ENCODE measurements around the gene SMYD3. TPM values are rescaled to one million over a fixed set of nuclear protein-coding genes. Genes with fewer than 3 reads are reported as not detected.

The SMYD3 gene
- total RNA-seq, 1 donor from 2014 or later: 80.8 TPM

DNA sequence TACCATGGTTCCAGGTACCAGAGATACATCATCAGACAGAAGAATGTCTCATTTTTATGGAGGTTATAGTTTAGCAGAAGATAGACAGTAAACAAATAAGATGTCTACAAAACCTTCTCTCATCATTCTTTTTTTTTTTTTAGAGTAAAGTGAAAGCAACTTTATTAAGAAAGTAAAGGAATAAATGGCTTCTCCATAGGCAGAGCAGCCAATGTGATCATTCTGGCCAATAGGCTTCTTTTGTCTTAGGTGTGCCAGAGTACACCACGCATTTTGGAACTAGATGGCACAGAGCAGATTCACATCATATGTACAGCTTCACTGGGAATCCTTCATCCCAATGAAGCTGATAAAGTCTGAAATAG lies 428.2 kb downstream of the SMYD3 start:
- Mint-ChIP-seq H3K27ac (ENCODE audit: unreplicated experiment) (no peak overlapping the region), H3K4me3 (ENCODE audit: unreplicated experiment) (no peak overlapping the region), H3K4me1 (ENCODE audit: low read depth, unreplicated experiment) (peaks cover 12% of the 10 kb centered on the region), H3K9me3 (ENCODE audit: unreplicated experiment) (peaks cover 7% of the 10 kb centered on the region), H3K36me3 (ENCODE audit: low read depth, unreplicated experiment) (peaks cover 5% of the 10 kb centered on the region), H3K27me3 (ENCODE audit: low read depth, unreplicated experiment) (no peaks in the 10 kb centered on the region)
- no peak overlapping the region for H3K4me2 ChIP-seq (ENCODE audit: low read length)
- DNase-seq (ENCODE audit: low read depth) (no peak), FAIRE-seq (no peak)
- no peak overlapping the region for H3K4me3 ChIP-seq (ENCODE audit: insufficient read depth, low read depth, low read length)
- no peaks in the 10 kb centered on the region for H3K79me2 ChIP-seq (ENCODE audit: insufficient read depth, low read length)
- H3K27ac ChIP-seq (ENCODE audit: low read depth, low read length): no peak overlapping the region
- no peak overlapping the region for H2AFZ ChIP-seq (ENCODE audit: low read depth, low read length)
- no peaks in the 10 kb centered on the region for H3K36me3 ChIP-seq (ENCODE audit: insufficient read depth, low read length)
- TF ChIP-seq, protein P1, sequence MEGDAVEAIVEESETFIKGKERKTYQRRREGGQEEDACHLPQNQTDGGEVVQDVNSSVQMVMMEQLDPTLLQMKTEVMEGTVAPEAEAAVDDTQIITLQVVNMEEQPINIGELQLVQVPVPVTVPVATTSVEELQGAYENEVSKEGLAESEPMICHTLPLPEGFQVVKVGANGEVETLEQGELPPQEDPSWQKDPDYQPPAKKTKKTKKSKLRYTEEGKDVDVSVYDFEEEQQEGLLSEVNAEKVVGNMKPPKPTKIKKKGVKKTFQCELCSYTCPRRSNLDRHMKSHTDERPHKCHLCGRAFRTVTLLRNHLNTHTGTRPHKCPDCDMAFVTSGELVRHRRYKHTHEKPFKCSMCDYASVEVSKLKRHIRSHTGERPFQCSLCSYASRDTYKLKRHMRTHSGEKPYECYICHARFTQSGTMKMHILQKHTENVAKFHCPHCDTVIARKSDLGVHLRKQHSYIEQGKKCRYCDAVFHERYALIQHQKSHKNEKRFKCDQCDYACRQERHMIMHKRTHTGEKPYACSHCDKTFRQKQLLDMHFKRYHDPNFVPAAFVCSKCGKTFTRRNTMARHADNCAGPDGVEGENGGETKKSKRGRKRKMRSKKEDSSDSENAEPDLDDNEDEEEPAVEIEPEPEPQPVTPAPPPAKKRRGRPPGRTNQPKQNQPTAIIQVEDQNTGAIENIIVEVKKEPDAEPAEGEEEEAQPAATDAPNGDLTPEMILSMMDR (IDR thresholded peaks at IDR 0.05; ENCODE audit: insufficient read depth, low read depth, low read length): no peak
- TF ChIP-seq EZH2 (IDR thresholded peaks at IDR 0.05; ENCODE audit: insufficient read depth, low read length): no peak
- H3K9me3 ChIP-seq (ENCODE audit: insufficient read depth, low read depth, low read length): no peaks in the 10 kb centered on the region
- H3K4me1 ChIP-seq (ENCODE audit: insufficient read depth, low read length): no peaks in the 10 kb centered on the region
- no peak overlapping the region for H3K9ac ChIP-seq (ENCODE audit: low read length)
- H4K20me1 ChIP-seq (ENCODE audit: insufficient read depth, low read length): no peaks in the 10 kb centered on the region
- H3K27me3 ChIP-seq (ENCODE audit: insufficient read depth, low read length): no peaks in the 10 kb centered on the region

DNA sequence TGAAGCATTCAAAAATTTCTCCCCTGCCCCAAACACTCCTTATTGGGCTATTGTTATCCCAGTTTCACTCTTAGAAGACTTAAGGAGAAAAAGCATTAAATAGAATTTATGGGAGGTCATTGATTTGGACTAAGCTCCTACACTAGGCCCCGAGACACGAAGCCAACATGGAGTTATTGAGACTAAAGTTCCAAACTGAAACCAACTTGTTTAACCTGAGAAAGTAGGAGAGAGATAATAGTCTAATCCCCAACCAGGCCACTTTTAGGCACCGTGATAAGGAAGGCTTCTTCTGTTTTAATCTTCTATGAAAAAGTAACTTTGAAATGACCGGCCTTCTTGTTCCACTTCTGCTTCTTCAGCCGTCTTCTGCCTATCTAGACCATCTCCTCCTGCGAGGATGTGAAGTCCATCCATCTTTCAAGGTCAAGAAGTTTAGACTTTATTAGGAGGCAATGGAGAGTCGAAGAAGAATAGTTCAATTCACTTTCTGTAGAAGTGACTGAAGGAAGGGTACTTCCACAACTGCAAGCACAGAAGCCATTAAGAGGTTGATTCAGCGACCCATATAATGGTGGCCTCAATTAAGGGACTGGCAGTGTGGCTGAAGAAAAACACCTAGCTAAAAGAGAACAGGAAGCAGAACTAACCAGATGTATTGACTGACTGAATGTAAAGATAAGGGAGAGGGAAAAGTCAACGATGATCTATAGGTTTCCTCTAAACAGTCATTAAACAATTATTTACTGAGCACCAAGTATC lies 428.8 kb downstream of the SMYD3 start:
- Histone ChIP-seq H3K4me3 (ENCODE audit: insufficient read depth, low read depth, low read length) (no peak overlapping the region), H3K36me3 (ENCODE audit: insufficient read depth, low read length) (no peaks in the 10 kb centered on the region), H3K79me2 (ENCODE audit: insufficient read depth, low read length) (no peaks in the 10 kb centered on the region), H3K4me1 (ENCODE audit: insufficient read depth, low read length) (no peaks in the 10 kb centered on the region), H4K20me1 (ENCODE audit: insufficient read depth, low read length) (no peaks in the 10 kb centered on the region), H3K27me3 (ENCODE audit: insufficient read depth, low read length) (no peaks in the 10 kb centered on the region), H3K9ac (ENCODE audit: low read length) (no peak overlapping the region), H3K9me3 (ENCODE audit: insufficient read depth, low read depth, low read length) (no peaks in the 10 kb centered on the region), H2AFZ (ENCODE audit: low read depth, low read length) (no peak overlapping the region), H3K27ac (ENCODE audit: low read depth, low read length) (no peak overlapping the region), H3K4me2 (ENCODE audit: low read length) (no peak overlapping the region)
- no peak for FAIRE-seq
- DNase-seq (ENCODE audit: low read depth): no peak
- peaks cover 5% of the 10 kb centered on the region for H3K9me3 Mint-ChIP-seq (ENCODE audit: unreplicated experiment)
- H3K36me3 Mint-ChIP-seq (ENCODE audit: low read depth, unreplicated experiment): peaks cover 4% of the 10 kb centered on the region
- H3K4me3 Mint-ChIP-seq (ENCODE audit: unreplicated experiment): no peak overlapping the region
- H3K27ac Mint-ChIP-seq (ENCODE audit: unreplicated experiment): no peak overlapping the region
- peaks cover 12% of the 10 kb centered on the region for H3K4me1 Mint-ChIP-seq (ENCODE audit: low read depth, unreplicated experiment)
- TF ChIP-seq EZH2 (IDR thresholded peaks at IDR 0.05; ENCODE audit: insufficient read depth, low read length): no peak
- TF ChIP-seq, protein P1 (IDR thresholded peaks at IDR 0.05; ENCODE audit: insufficient read depth, low read depth, low read length): no peak
- H3K27me3 Mint-ChIP-seq (ENCODE audit: low read depth, unreplicated experiment): no peaks in the 10 kb centered on the region

DNA sequence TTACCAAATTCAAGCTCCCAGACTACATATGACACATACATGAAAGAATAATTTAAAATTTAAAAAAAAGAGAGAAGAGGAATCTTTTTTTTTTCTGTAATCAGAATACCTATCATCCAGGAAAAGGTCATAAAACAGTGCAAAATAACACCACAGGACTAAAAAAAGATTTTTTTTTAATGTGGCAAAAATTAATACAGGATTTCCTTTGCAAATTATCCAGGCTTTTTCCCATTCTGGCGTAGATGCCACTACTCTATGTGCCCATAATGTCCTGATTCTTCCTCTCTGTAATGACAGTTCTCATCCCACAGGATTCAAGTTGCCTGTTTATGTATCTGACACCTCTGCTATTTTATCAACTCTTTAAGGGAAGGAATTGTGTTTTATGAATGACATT lies 429.6 kb downstream of the SMYD3 start:
- peaks cover 5% of the 10 kb centered on the region for H3K9me3 Mint-ChIP-seq (ENCODE audit: unreplicated experiment)
- no peak overlapping the region for H2AFZ ChIP-seq (ENCODE audit: low read depth, low read length)
- no peak for DNase-seq (ENCODE audit: low read depth)
- no peak overlapping the region for H3K27ac ChIP-seq (ENCODE audit: low read depth, low read length)
- H3K27ac Mint-ChIP-seq (ENCODE audit: unreplicated experiment): no peak overlapping the region
- TF ChIP-seq, protein P1 (IDR thresholded peaks at IDR 0.05; ENCODE audit: insufficient read depth, low read depth, low read length): no peak
- TF ChIP-seq EZH2 (IDR thresholded peaks at IDR 0.05; ENCODE audit: insufficient read depth, low read length): no peak
- no peaks in the 10 kb centered on the region for H3K9me3 ChIP-seq (ENCODE audit: insufficient read depth, low read depth, low read length)
- no peaks in the 10 kb centered on the region for H4K20me1 ChIP-seq (ENCODE audit: insufficient read depth, low read length)
- H3K27me3 Mint-ChIP-seq (ENCODE audit: low read depth, unreplicated experiment): no peaks in the 10 kb centered on the region
- no peak overlapping the region for H3K4me2 ChIP-seq (ENCODE audit: low read length)
- no peaks in the 10 kb centered on the region for H3K27me3 ChIP-seq (ENCODE audit: insufficient read depth, low read length)
- peaks cover 12% of the 10 kb centered on the region for H3K4me1 Mint-ChIP-seq (ENCODE audit: low read depth, unreplicated experiment)
- H3K36me3 Mint-ChIP-seq (ENCODE audit: low read depth, unreplicated experiment): peaks cover 3% of the 10 kb centered on the region
- H3K36me3 ChIP-seq (ENCODE audit: insufficient read depth, low read length): no peaks in the 10 kb centered on the region
- FAIRE-seq: no peak
- no peaks in the 10 kb centered on the region for H3K4me1 ChIP-seq (ENCODE audit: insufficient read depth, low read length)
- no peak overlapping the region for H3K4me3 Mint-ChIP-seq (ENCODE audit: unreplicated experiment)
- no peak overlapping the region for H3K9ac ChIP-seq (ENCODE audit: low read length)
- no peaks in the 10 kb centered on the region for H3K79me2 ChIP-seq (ENCODE audit: insufficient read depth, low read length)
- H3K4me3 ChIP-seq (ENCODE audit: insufficient read depth, low read depth, low read length): no peak overlapping the region

Data from astrocyte (in vitro differentiated cells and primary cell).